Measurements from ENCODE around the gene CBL. TPM values are rescaled to one million over a fixed set of nuclear protein-coding genes. Genes with fewer than 3 reads are reported as not detected.
A peak's percentile ranks its signal among the peaks of the same experiment; 100 is the strongest.

The CBL gene
- total RNA-seq, 1 donor: 11.4 TPM

- DNase-seq (ENCODE audit: low read depth): peak; percentile 21
- no peak overlapping the region for H3K4me3 ChIP-seq (ENCODE audit: low read depth, low read length)
- TF ChIP-seq, protein P1, sequence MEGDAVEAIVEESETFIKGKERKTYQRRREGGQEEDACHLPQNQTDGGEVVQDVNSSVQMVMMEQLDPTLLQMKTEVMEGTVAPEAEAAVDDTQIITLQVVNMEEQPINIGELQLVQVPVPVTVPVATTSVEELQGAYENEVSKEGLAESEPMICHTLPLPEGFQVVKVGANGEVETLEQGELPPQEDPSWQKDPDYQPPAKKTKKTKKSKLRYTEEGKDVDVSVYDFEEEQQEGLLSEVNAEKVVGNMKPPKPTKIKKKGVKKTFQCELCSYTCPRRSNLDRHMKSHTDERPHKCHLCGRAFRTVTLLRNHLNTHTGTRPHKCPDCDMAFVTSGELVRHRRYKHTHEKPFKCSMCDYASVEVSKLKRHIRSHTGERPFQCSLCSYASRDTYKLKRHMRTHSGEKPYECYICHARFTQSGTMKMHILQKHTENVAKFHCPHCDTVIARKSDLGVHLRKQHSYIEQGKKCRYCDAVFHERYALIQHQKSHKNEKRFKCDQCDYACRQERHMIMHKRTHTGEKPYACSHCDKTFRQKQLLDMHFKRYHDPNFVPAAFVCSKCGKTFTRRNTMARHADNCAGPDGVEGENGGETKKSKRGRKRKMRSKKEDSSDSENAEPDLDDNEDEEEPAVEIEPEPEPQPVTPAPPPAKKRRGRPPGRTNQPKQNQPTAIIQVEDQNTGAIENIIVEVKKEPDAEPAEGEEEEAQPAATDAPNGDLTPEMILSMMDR (IDR thresholded peaks at IDR 0.05; ENCODE audit: insufficient read depth, low read length): no peak
Measured at GRCh38 chr11:119318240-119319135, 112.3 kb downstream of the CBL start.

- no peak overlapping the region for H3K4me3 ChIP-seq (ENCODE audit: low read depth, low read length)
- TF ChIP-seq, protein P1 (IDR thresholded peaks at IDR 0.05; ENCODE audit: insufficient read depth, low read length): no peak
- no peak for DNase-seq (ENCODE audit: low read depth)
Measured at GRCh38 chr11:119319136-119319699, 113.1 kb downstream of the CBL start.

GRCh38 chr11:119319700-119320239 is 113.6 kb downstream of the CBL start:
- no peak overlapping the region for H3K4me3 ChIP-seq (ENCODE audit: low read depth, low read length)
- TF ChIP-seq, protein P1 (IDR thresholded peaks at IDR 0.05; ENCODE audit: insufficient read depth, low read length): no peak
- no peak for DNase-seq (ENCODE audit: low read depth)

DNA sequence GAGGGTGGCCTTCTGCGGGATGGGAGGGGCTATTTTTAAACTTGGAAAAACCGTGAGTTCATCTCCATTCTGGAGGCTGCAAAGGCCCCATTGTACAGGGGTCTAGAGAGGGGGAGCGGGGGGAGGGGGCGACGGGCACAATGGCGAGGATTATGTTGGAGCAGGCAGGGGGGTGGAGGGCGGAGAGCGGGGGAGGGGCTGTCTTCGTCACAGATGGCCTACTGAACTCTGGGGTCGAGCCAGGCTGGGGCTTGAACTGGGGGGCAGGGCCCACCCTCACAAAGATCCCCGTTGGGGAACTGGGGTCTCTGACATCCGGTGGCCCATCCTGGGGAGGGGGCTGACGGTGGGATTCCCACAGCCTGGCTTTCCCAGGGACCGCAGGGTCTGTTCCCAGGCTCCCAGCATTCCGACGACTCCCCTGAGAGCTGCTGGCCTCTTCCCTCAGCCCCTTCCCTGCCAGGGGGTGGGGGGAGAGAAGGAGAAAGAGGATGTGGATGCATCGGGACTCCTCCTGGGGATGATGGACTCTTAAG is 114.2 kb downstream of the CBL start:
- no peak overlapping the region for H3K4me3 ChIP-seq (ENCODE audit: low read depth, low read length)
- no peak for DNase-seq (ENCODE audit: low read depth)
- TF ChIP-seq, protein P1 (IDR thresholded peaks at IDR 0.05; ENCODE audit: insufficient read depth, low read length): no peak

DNA sequence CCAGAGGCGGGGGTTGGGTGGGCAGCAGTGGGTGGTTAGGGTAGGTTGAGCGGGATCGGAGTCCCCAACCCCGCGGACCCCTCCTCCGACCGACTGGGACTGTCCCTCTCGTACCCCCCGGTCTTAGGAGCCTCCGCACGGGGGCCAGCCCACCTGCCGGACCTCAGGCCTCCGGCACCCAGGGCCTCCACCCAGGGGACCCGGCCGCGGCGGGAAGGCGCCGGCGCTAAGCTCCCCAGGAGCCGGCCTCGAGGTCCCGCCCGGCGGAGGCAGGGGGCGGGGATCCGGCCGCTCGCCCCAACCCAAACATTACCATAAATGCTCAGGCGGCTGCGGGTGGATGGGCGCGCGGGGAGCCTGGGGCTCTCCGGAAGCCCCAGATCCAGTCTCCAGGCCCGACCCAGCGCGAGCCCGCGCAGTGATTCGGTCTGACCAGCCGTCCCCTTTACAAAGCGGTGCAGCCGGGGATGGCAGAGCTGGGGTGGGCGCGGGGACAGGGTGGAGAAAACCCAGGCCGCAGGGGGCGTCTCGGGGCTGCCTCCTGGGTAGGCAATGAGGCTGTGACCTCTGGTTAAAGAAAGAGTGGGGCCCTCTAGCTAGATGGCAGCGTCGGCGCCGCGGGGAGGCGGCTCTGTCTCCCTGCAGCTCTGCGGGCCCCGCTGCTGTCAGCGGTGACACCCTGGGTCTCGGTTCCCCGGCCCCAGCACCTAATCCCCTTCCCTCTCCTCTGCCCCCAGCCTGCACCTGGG is 114.8 kb downstream of the CBL start:
- H3K4me3 ChIP-seq (ENCODE audit: low read depth, low read length): peak overlapping the region; percentile 48
- TF ChIP-seq, protein P1 (IDR thresholded peaks at IDR 0.05; ENCODE audit: insufficient read depth, low read length): no peak
- DNase-seq (ENCODE audit: low read depth): peak; percentile 31

- DNase-seq (ENCODE audit: low read depth): no peak
- H3K4me3 ChIP-seq (ENCODE audit: low read depth, low read length): no peak overlapping the region
- TF ChIP-seq, protein P1 (IDR thresholded peaks at IDR 0.05; ENCODE audit: insufficient read depth, low read length): peak; percentile 9
Measured at GRCh38 chr11:119322360-119322739, 116.2 kb downstream of the CBL start.

Data from fibroblast of the aortic adventitia (primary cell).